ENCODE data around the gene SBDS. TPM values are rescaled to one million over a fixed set of nuclear protein-coding genes. Genes with fewer than 3 reads are reported as not detected.

SBDS gene
- total and polyA plus RNA-seq, 8 donors: 82.6 to 109 (median 87.6) TPM

DNA sequence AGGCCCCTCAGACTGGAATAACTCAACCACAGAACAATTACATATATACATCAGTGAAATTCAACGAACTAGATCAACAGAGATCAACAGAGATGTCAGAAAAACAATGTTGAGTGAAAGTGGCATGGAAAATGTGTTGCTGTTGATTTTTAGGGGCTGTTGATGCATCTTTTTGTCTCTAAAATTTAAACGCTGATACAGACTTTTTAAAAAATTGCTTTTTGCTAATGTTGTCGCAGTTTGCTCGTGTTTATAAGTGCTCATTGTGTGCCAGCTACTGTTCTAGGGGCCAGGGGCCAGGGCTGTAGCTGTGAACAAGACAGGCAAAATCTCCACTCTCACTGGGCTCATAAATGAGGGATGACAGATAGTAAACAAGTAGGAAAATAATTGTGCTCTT is 56.1 kb downstream of the SBDS start:
- Histone ChIP-seq H3K27ac (no peak overlapping the region), H3K9me3 (no peaks in the 10 kb centered on the region), H3K4me3 (no peak overlapping the region), H3K27me3 (no peaks in the 10 kb centered on the region), H3K36me3 (peaks cover 0 to 31% of the 10 kb centered on the region in 2 donors), H3K4me1 (no peaks in the 10 kb centered on the region)
- TF ChIP-seq, protein P1, sequence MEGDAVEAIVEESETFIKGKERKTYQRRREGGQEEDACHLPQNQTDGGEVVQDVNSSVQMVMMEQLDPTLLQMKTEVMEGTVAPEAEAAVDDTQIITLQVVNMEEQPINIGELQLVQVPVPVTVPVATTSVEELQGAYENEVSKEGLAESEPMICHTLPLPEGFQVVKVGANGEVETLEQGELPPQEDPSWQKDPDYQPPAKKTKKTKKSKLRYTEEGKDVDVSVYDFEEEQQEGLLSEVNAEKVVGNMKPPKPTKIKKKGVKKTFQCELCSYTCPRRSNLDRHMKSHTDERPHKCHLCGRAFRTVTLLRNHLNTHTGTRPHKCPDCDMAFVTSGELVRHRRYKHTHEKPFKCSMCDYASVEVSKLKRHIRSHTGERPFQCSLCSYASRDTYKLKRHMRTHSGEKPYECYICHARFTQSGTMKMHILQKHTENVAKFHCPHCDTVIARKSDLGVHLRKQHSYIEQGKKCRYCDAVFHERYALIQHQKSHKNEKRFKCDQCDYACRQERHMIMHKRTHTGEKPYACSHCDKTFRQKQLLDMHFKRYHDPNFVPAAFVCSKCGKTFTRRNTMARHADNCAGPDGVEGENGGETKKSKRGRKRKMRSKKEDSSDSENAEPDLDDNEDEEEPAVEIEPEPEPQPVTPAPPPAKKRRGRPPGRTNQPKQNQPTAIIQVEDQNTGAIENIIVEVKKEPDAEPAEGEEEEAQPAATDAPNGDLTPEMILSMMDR (IDR thresholded peaks at IDR 0.05): no peak
- ATAC-seq (no peak), DNase-seq (no peak)
- intact Hi-C loops (cut with DNase I): no loop called here

DNA sequence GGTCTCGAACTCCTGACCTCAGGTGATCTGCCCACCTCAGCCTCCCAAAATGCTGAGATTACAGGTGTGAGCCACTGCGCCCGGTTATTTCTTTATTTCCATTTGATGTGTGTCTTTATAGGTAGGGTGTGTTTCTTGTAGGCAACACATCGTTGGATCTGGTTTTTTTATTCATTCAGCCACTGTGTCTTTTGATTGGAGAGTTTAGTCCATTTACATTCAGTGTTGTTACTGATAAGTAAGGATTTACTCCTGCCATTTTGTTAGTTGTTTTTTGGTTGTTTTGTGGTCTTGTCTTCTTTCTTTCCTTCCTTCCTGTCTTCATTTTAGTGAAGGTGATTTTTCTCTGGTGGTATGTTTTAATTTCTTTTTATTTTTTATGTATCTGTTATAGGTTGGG is 57.4 kb downstream of the SBDS start:
- Histone ChIP-seq H3K4me1 (peaks cover 0 to 9% of the 10 kb centered on the region in 2 donors), H3K27ac (no peak overlapping the region), H3K9me3 (no peaks in the 10 kb centered on the region), H3K4me3 (no peak overlapping the region), H3K36me3 (peaks cover 0 to 18% of the 10 kb centered on the region in 2 donors), H3K27me3 (no peaks in the 10 kb centered on the region)
- no peak for DNase-seq
- TF ChIP-seq, protein P1 (IDR thresholded peaks at IDR 0.05): no peak
- intact Hi-C loops (cut with DNase I): no loop called here
- no peak for ATAC-seq

Other genes with a start within 250 kb of the SBDS start
- 100 to 1,000 TPM in 1 of 2 donors, 10 to 100 TPM in 1; 99.3 to 103 TPM for gene TMEM248, start 74.4 kb downstream of the SBDS start, total RNA-seq
- 10 to 100 TPM; 64.5 to 87.2 (median 78.5) TPM for gene TMEM248, start 74.4 kb downstream of the SBDS start, polyA plus RNA-seq (ENCODE audit: insufficient read length in 6 of 6)
- gene TYW1, start 1.2 kb upstream of the SBDS start, total RNA-seq: 10 to 100 TPM; 14.1 to 16.5 TPM
- 10 to 100 TPM; 21.7 to 25.8 (median 24.0) TPM for gene TYW1, start 1.2 kb upstream of the SBDS start, polyA plus RNA-seq (ENCODE audit: insufficient read length in 6 of 6)